ENCODE data around the gene PLXDC2.

The PLXDC2 gene

GRCh38 chr10:19803676-19804075, 12.6 kb upstream of the PLXDC2 start:
- H3K9ac ChIP-seq (ENCODE audit: low read depth, low read length, poor library complexity, severe bottlenecking): no peak overlapping the region
- H3K4me1 ChIP-seq (ENCODE audit: insufficient read depth, low read length, poor library complexity, severe bottlenecking): no peaks in the 10 kb centered on the region
- H3K4me3 ChIP-seq (ENCODE audit: low read length, poor library complexity, severe bottlenecking): no peak overlapping the region
- no peaks in the 10 kb centered on the region for H3F3A ChIP-seq (ENCODE audit: low read depth)
- H3K27me3 ChIP-seq (ENCODE audit: insufficient read depth, low read length, poor library complexity, severe bottlenecking): no peaks in the 10 kb centered on the region
- H3K79me2 ChIP-seq (ENCODE audit: insufficient read depth, low read length): no peaks in the 10 kb centered on the region
- H3K9me3 ChIP-seq (ENCODE audit: insufficient read depth, low read depth, low read length): no peaks in the 10 kb centered on the region
- H3K9me2 ChIP-seq (replicated peaks; ENCODE audit: low read depth, low read length): no peaks in the 10 kb centered on the region
- TF ChIP-seq EZH2phosphoT487 (IDR thresholded peaks at IDR 0.05; ENCODE audit: borderline replicate concordance): no peak
- no peak for TF ChIP-seq CTCF (conservative IDR thresholded peaks at IDR 0.05; ENCODE audit: low read length)
- H4K20me1 ChIP-seq (ENCODE audit: insufficient read depth, low read length, poor library complexity, severe bottlenecking): no peaks in the 10 kb centered on the region
- no peak overlapping the region for H2AFZ ChIP-seq (ENCODE audit: low read length)
- no peak overlapping the region for H3K4me2 ChIP-seq (ENCODE audit: low read depth, low read length, poor library complexity, severe bottlenecking)
- no peaks in the 10 kb centered on the region for H3K36me3 ChIP-seq (ENCODE audit: insufficient read depth, low read length)

GRCh38 chr10:19809481-19809880, 6.8 kb upstream of the PLXDC2 start:
- no peak overlapping the region for H3K4me3 ChIP-seq (ENCODE audit: low read length, poor library complexity, severe bottlenecking)
- H3K9me3 ChIP-seq (ENCODE audit: insufficient read depth, low read depth, low read length): no peaks in the 10 kb centered on the region
- TF ChIP-seq CTCF (conservative IDR thresholded peaks at IDR 0.05; ENCODE audit: low read length) (no peak), EZH2phosphoT487 (IDR thresholded peaks at IDR 0.05; ENCODE audit: borderline replicate concordance) (no peak)
- H3K4me1 ChIP-seq (ENCODE audit: insufficient read depth, low read length, poor library complexity, severe bottlenecking): no peaks in the 10 kb centered on the region
- H3K27me3 ChIP-seq (ENCODE audit: insufficient read depth, low read length, poor library complexity, severe bottlenecking): no peaks in the 10 kb centered on the region
- no peaks in the 10 kb centered on the region for H3F3A ChIP-seq (ENCODE audit: low read depth)
- no peaks in the 10 kb centered on the region for H3K9me2 ChIP-seq (replicated peaks; ENCODE audit: low read depth, low read length)
- no peaks in the 10 kb centered on the region for H4K20me1 ChIP-seq (ENCODE audit: insufficient read depth, low read length, poor library complexity, severe bottlenecking)
- no peak overlapping the region for H3K9ac ChIP-seq (ENCODE audit: low read depth, low read length, poor library complexity, severe bottlenecking)
- H3K36me3 ChIP-seq (ENCODE audit: insufficient read depth, low read length): no peaks in the 10 kb centered on the region
- no peak overlapping the region for H2AFZ ChIP-seq (ENCODE audit: low read length)
- no peak overlapping the region for H3K4me2 ChIP-seq (ENCODE audit: low read depth, low read length, poor library complexity, severe bottlenecking)
- no peaks in the 10 kb centered on the region for H3K79me2 ChIP-seq (ENCODE audit: insufficient read depth, low read length)

GRCh38 chr10:19811540-19811939, 4.7 kb upstream of the PLXDC2 start:
- no peaks in the 10 kb centered on the region for H3F3A ChIP-seq (ENCODE audit: low read depth)
- TF ChIP-seq CTCF (conservative IDR thresholded peaks at IDR 0.05; ENCODE audit: low read length) (peak; percentile 53), EZH2phosphoT487 (IDR thresholded peaks at IDR 0.05; ENCODE audit: borderline replicate concordance) (no peak)
- H3K4me3 ChIP-seq (ENCODE audit: low read length, poor library complexity, severe bottlenecking): no peak overlapping the region

More at GRCh38 chr10:19811540-19811939, 4.7 kb upstream of the PLXDC2 start:
- Histone ChIP-seq H3K9me3 (ENCODE audit: insufficient read depth, low read depth, low read length) (no peaks in the 10 kb centered on the region), H4K20me1 (ENCODE audit: insufficient read depth, low read length, poor library complexity, severe bottlenecking) (no peaks in the 10 kb centered on the region), H3K9ac (ENCODE audit: low read depth, low read length, poor library complexity, severe bottlenecking) (no peak overlapping the region), H3K9me2 (replicated peaks; ENCODE audit: low read depth, low read length) (no peaks in the 10 kb centered on the region), H3K4me1 (ENCODE audit: insufficient read depth, low read length, poor library complexity, severe bottlenecking) (no peaks in the 10 kb centered on the region), H3K27me3 (ENCODE audit: insufficient read depth, low read length, poor library complexity, severe bottlenecking) (peaks cover 5% of the 10 kb centered on the region), H3K79me2 (ENCODE audit: insufficient read depth, low read length) (no peaks in the 10 kb centered on the region), H3K36me3 (ENCODE audit: insufficient read depth, low read length) (no peaks in the 10 kb centered on the region), H2AFZ (ENCODE audit: low read length) (no peak overlapping the region), H3K4me2 (ENCODE audit: low read depth, low read length, poor library complexity, severe bottlenecking) (no peak overlapping the region)

Measured in Loucy (cell line).